Activated CD8-positive, alpha-beta T cell treated with anti-CD3 and anti-CD28 coated beads for 36 hours (primary cell): Measurements from ENCODE around the gene KLHL30. TPM values are rescaled to one million over a fixed set of nuclear protein-coding genes. Genes with fewer than 3 reads are reported as not detected.
A peak's percentile ranks its signal among the peaks of the same experiment; 100 is the strongest.

Experiments used
- ATAC-seq: fragments of 200-7000 bp; cut with Tn5 transposase; one replicate; pipeline ENCODE4 v1.10.0; 2021; ENCODE audit warnings: mild to moderate bottlenecking, moderate library complexity
- CTCF ChIA-PET: fragments of 350-600 bp; sonication (Branson Sonifier 250); formaldehyde crosslinking; loops from one replicate; lab custom pipeline; 2021; ENCODE audit warnings: antibody characterized with exemption; lab: Charles Lee
- POLR2A ChIA-PET: fragments of 350-600 bp; sonication (Branson Sonifier 250); formaldehyde crosslinking; loops from one replicate; lab custom pipeline; 2021; ENCODE audit warnings: antibody characterized with exemption; lab: Charles Lee
- DNase-seq: peaks from one replicate; pipeline ENCODE4 v3.0.0-alpha.2; 2020
- H3K27ac Mint-ChIP-seq: one replicate; pipeline ENCODE4 v1.8.0; 2021; ENCODE audit warnings: mild to moderate bottlenecking, mixed read lengths
- H3K27me3 Mint-ChIP-seq: one replicate; pipeline ENCODE4 v1.8.0; 2021; ENCODE audit warnings: mixed read lengths
- H3K36me3 Mint-ChIP-seq: one replicate; pipeline ENCODE4 v1.8.0; 2021; ENCODE audit warnings: low read depth, mixed read lengths
- H3K4me1 Mint-ChIP-seq: one replicate; pipeline ENCODE4 v1.8.0; 2021; ENCODE audit warnings: low read depth, mixed read lengths
- H3K4me3 Mint-ChIP-seq: one replicate; pipeline ENCODE4 v1.8.0; 2021; ENCODE audit warnings: mild to moderate bottlenecking, moderate library complexity, mixed read lengths
- H3K9me3 Mint-ChIP-seq: one replicate; pipeline ENCODE4 v1.8.0; 2021; ENCODE audit warnings: mixed read lengths
- intact Hi-C: fragments of 100-400 bp; cut with micrococcal nuclease; formaldehyde crosslinking; loops from one replicate; pipeline ENCODE4 v1.10.0; 2022
- total RNA-seq, 2 experiments: library from RNA; stranded (reverse); gene quantifications; one replicate each; pipeline ENCODE4 v1.2.3, GENCODE V29; 2021
- TF ChIP-seq, protein P1 (sequence below): fragments of 200-600 bp; IDR thresholded peaks from one replicate; pipeline ENCODE4 v1.8.0; 2022; ENCODE audit warnings: antibody characterized with exemption, mild to moderate bottlenecking

Gene KLHL30
- total RNA-seq, 2 experiments from 2014 or later = not detected

DNA sequence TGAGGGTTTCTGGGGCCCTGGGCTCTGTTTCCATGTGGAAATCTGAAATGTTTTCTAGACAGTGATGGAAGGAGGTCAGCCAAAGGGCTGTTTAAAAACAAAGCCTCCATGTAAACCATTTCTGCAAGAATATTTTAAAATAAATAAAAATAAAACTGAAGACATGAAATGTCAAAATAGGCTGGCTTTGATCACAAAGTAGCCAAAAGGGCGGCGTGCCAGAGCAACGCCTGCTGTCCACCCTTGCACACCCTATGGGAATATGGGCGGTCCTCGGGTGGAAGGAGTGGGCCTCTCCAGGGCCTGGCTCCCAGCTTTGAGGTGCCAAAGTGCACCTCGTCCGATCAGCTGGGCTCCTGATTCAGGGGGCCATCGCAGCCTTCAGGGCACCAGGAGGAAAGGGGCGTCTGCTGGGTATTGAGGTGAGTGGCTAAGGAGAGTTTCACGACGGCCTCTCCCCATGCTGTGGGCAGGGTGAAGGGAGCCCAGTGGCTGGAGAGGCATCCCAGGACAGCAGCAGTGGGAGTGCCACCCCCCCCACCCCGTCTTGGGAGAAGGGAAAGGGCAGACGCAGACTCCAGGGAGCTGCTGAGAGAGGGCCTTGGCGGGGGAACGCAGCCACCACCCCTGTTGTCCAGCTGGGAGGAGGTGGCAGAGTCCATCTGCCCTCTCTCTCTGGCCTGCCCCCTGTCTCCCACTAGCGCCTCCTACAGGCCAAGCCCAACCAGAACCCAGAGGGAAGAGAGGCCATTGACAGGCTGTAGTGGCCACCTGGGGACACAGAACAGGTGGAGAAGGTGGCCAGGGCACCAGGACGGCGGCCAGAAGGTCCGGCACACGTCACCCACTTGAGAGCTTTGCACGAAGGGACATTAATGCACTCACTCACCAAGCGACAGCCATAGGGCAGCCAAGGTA lies 14.6 kb downstream of the KLHL30 start:
- TF ChIP-seq, protein P1, sequence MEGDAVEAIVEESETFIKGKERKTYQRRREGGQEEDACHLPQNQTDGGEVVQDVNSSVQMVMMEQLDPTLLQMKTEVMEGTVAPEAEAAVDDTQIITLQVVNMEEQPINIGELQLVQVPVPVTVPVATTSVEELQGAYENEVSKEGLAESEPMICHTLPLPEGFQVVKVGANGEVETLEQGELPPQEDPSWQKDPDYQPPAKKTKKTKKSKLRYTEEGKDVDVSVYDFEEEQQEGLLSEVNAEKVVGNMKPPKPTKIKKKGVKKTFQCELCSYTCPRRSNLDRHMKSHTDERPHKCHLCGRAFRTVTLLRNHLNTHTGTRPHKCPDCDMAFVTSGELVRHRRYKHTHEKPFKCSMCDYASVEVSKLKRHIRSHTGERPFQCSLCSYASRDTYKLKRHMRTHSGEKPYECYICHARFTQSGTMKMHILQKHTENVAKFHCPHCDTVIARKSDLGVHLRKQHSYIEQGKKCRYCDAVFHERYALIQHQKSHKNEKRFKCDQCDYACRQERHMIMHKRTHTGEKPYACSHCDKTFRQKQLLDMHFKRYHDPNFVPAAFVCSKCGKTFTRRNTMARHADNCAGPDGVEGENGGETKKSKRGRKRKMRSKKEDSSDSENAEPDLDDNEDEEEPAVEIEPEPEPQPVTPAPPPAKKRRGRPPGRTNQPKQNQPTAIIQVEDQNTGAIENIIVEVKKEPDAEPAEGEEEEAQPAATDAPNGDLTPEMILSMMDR = peak; percentile 15
- ATAC-seq (no peak), DNase-seq (no peak)
- Mint-ChIP-seq H3K27ac (no peak overlapping the region), H3K36me3 (no peaks in the 10 kb centered on the region), H3K9me3 (peaks cover 4% of the 10 kb centered on the region), H3K27me3 (no peaks in the 10 kb centered on the region), H3K4me3 (no peak overlapping the region), H3K4me1 (no peaks in the 10 kb centered on the region)
- ChIA-PET CTCF (interaction anchor here (1.0 to 1.9 kb wide), 3 partner anchors 8 to 230 kb away, joined by 3 to 6 read pairs (median 4); no protein-coding TSS in a partner anchor), POLR2A (no interaction called here)
- intact Hi-C loops = no loop called here

DNA sequence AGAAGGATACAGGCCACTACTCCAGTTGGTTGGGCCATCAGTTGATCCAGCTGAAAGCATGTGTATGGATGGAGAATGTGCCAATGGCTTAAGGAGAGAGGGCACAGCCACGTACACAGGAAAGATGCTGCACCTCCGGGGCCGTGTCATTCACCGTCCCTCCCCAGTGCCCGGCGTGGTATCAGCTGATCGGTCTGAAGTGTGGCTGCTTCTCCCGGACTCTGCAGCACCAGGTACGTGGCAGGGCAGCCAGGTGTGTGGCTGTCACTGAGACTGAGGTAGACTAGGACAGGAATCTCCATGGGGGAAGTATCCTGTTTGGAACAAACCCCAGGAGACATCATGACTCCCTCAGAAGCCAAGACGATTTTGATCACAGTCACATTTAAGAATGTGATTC lies 16.1 kb downstream of the KLHL30 start:
- H3K4me3 Mint-ChIP-seq = no peak overlapping the region
- DNase-seq (no peak), ATAC-seq (no peak)
- ChIA-PET POLR2A (no interaction called here), CTCF (no interaction called here)
- intact Hi-C loops = no loop called here
- TF ChIP-seq, protein P1 = no peak
- H3K27me3 Mint-ChIP-seq = peaks cover 4% of the 10 kb centered on the region
- H3K9me3 Mint-ChIP-seq = peaks cover 4% of the 10 kb centered on the region
- H3K36me3 Mint-ChIP-seq = no peaks in the 10 kb centered on the region
- peaks cover 4% of the 10 kb centered on the region for H3K4me1 Mint-ChIP-seq
- H3K27ac Mint-ChIP-seq = no peak overlapping the region

GRCh38 chr2:238155051-238155760 lies 16.7 kb downstream of the KLHL30 start:
- peaks cover 8% of the 10 kb centered on the region for H3K27me3 Mint-ChIP-seq
- TF ChIP-seq, protein P1 = no peak
- no peaks in the 10 kb centered on the region for H3K36me3 Mint-ChIP-seq
- peaks cover 8% of the 10 kb centered on the region for H3K4me1 Mint-ChIP-seq
- H3K4me3 Mint-ChIP-seq = no peak overlapping the region
- CTCF ChIA-PET = no interaction called here
- intact Hi-C loops = no loop called here
- H3K27ac Mint-ChIP-seq = no peak overlapping the region
- POLR2A ChIA-PET = no interaction called here
- ATAC-seq (no peak), DNase-seq (no peak)
- H3K9me3 Mint-ChIP-seq = peaks cover 4% of the 10 kb centered on the region

DNA sequence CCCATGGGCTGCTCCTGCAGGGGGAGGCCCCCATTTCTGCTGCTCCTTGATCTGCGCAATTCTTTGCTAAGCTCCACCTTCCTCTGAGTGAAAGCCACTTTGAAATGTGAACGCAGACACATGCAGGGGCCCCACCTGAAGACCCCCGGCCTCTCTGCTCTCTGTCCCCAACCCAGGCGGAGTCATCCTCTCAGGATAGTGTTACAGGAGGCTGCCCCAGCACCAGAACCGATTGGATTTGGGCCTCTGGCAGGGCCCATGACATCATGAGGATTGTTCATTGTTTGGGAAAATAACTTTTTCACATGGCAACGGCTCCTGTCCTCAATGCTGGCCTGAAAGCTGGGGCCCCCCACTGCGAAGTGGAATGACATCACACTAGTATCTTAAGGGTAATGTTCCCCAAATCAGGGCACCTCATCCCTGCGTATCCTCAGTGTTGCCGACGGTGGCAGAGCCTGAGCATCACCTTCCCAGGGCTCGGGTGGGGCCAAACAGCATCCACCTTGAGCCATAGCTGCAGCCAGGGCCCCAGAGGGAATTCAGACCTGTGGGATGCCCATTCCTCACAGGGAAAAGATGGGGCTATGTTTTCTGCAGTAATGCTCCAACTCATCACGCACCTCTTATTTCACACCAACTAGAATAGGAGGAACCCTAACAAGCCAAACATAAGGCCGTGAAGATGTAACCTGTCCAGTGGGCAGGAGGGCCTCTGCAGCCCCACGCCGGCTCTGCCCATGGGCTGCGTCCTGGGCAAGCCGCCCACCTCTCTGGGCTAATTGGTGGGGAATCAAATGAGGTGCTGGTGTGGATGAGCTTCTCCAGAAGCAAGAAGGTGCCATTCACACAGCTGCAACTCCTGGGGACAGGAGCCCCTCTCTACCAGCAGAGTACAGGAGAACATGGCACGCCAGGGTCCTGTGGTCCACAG lies 17.6 kb downstream of the KLHL30 start:
- TF ChIP-seq, protein P1 = no peak
- H3K27ac Mint-ChIP-seq = no peak overlapping the region
- POLR2A ChIA-PET = no interaction called here

More for the DNA sequence above, 17.6 kb downstream of the KLHL30 start:
- CTCF ChIA-PET = no interaction called here
- intact Hi-C loops = no loop called here
- peaks cover 11% of the 10 kb centered on the region for H3K27me3 Mint-ChIP-seq
- peaks cover 11% of the 10 kb centered on the region for H3K4me1 Mint-ChIP-seq
- H3K9me3 Mint-ChIP-seq = peaks cover 4% of the 10 kb centered on the region
- DNase-seq (no peak), ATAC-seq (no peak)
- H3K4me3 Mint-ChIP-seq = no peak overlapping the region
- H3K36me3 Mint-ChIP-seq = no peaks in the 10 kb centered on the region
